Upper lobe of right lung (tissue), 1 donor: Measurements from ENCODE around the gene FOXP1. TPM values are rescaled to one million over a fixed set of nuclear protein-coding genes. Genes with fewer than 3 reads are reported as not detected.

Source experiments
- ATAC-seq: fragments of 200-7000 bp; cut with Tn5 transposase; one replicate; pipeline ENCODE4 v1.9.1; 2020; ENCODE audit warnings: mild to moderate bottlenecking, moderate library complexity
- DNase-seq: peaks from one replicate; pipeline ENCODE4 v3.0.0-alpha.2; 2020
- H3K27ac ChIP-seq: fragments of 200-600 bp; one replicate; pipeline ENCODE4 v1.8.0; 2022
- H3K27me3 ChIP-seq: fragments of 200-600 bp; one replicate; pipeline ENCODE4 v1.8.0; 2022; ENCODE audit warnings: mild to moderate bottlenecking
- H3K36me3 ChIP-seq: fragments of 200-600 bp; one replicate; pipeline ENCODE4 v1.8.0; 2022
- H3K4me1 ChIP-seq: fragments of 200-600 bp; one replicate; pipeline ENCODE4 v1.8.0; 2022
- H3K4me3 ChIP-seq: fragments of 200-600 bp; one replicate; pipeline ENCODE4 v1.8.0; 2022; ENCODE audit warnings: mild to moderate bottlenecking
- H3K9me3 ChIP-seq: fragments of 200-600 bp; one replicate; pipeline ENCODE4 v1.8.0; 2022
- intact Hi-C: fragments of 100-400 bp; cut with DNase I; formaldehyde crosslinking; loops from one replicate; pipeline ENCODE4 v1.11.0; 2022
- total RNA-seq: library from RNA; stranded (reverse); fragmentation: NEBNext Ultra II Directional; extraction: Animal tissue kit (Norgen Biotek cat#: 25700); gene quantifications from one replicate; pipeline ENCODE4 v1.2.1, GENCODE V29; 2021
- TF ChIP-seq, protein P1 (sequence below): fragments of 200-600 bp; IDR thresholded peaks from one replicate; pipeline ENCODE4 v1.8.0; 2022; ENCODE audit warnings: antibody characterized with exemption
- donor health status: DM: no; HTN: yes; CAD: no; lungs with severe emphysema.

FOXP1 gene
- total RNA-seq, 1 donor from 2014 or later: 140 TPM

DNA sequence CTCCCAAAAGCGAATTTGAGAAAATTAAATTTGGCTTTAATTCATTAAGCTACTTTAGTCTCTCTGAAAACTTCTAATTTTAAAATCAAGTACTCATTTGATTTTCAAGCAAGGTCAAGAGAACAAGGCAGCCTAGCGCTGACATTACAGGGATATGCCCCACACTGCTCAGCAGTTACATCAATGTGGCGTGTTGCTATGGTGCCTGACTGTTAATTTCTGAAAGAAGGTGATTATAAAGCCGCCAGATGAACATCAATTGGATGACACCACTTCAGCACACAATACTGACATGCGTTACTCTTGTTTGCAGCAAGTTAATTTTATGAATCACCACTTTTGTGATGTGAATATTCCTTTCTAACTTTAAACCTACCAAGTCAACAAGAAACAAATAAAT, 284.4 kb downstream of the FOXP1 start:
- TF ChIP-seq, protein P1, sequence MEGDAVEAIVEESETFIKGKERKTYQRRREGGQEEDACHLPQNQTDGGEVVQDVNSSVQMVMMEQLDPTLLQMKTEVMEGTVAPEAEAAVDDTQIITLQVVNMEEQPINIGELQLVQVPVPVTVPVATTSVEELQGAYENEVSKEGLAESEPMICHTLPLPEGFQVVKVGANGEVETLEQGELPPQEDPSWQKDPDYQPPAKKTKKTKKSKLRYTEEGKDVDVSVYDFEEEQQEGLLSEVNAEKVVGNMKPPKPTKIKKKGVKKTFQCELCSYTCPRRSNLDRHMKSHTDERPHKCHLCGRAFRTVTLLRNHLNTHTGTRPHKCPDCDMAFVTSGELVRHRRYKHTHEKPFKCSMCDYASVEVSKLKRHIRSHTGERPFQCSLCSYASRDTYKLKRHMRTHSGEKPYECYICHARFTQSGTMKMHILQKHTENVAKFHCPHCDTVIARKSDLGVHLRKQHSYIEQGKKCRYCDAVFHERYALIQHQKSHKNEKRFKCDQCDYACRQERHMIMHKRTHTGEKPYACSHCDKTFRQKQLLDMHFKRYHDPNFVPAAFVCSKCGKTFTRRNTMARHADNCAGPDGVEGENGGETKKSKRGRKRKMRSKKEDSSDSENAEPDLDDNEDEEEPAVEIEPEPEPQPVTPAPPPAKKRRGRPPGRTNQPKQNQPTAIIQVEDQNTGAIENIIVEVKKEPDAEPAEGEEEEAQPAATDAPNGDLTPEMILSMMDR: no peak
- intact Hi-C loops: no loop called here
- ATAC-seq: no peak

DNA sequence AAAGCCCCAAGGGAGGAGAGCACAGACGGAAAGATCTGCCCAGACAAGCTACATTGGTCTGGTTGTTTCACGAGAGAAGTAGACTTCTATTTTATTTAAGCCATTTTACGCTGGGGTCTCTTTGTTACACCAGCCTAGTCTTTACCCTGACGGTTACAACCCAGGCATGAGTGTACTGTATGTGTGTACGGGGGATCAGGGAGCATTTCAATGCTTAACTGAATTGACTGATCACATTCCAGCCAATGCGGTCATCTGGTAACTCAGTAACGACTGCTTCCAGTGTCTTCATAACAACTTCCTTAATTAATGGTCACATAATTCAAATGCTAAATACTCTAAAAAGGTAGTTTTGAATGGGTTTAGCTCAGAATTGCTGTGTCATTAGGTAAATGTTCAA, 288.6 kb downstream of the FOXP1 start:
- H3K9me3 ChIP-seq: no peaks in the 10 kb centered on the region
- H3K27me3 ChIP-seq: no peaks in the 10 kb centered on the region
- no peaks in the 10 kb centered on the region for H3K4me1 ChIP-seq
- no peak for ATAC-seq
- no peaks in the 10 kb centered on the region for H3K36me3 ChIP-seq
- no peak overlapping the region for H3K27ac ChIP-seq
- no peak for DNase-seq
- TF ChIP-seq, protein P1: no peak
- no peak overlapping the region for H3K4me3 ChIP-seq
- intact Hi-C loops: no loop called here

More for the DNA sequence above, 284.4 kb downstream of the FOXP1 start:
- H3K27me3 ChIP-seq: no peaks in the 10 kb centered on the region
- no peak overlapping the region for H3K27ac ChIP-seq
- no peaks in the 10 kb centered on the region for H3K36me3 ChIP-seq
- no peaks in the 10 kb centered on the region for H3K9me3 ChIP-seq
- no peak for DNase-seq
- no peak overlapping the region for H3K4me3 ChIP-seq
- peaks cover 3% of the 10 kb centered on the region for H3K4me1 ChIP-seq

DNA sequence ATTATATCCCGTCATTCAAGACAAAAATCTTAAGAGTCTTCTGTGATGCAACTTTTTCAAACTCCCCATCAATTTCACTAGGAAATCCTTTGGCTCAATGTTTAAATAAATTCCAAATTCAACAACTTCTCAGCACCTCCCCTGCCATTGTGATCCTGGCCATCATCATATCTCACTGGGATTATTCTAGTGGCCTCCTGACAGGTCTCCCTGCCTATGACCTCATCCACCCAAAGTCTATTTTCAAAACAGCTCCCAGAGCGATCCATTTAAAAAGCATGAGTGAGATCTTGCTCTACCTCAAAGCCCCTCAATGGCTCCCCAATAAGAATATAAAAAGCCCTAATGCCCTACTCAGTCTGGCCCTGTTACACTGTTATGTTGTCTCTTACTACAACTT, 293.2 kb downstream of the FOXP1 start:
- intact Hi-C loops: no loop called here
- no peaks in the 10 kb centered on the region for H3K9me3 ChIP-seq
- H3K4me3 ChIP-seq: no peak overlapping the region
- TF ChIP-seq, protein P1: no peak
- no peak overlapping the region for H3K27ac ChIP-seq
- H3K4me1 ChIP-seq: no peaks in the 10 kb centered on the region
- no peak for DNase-seq
- ATAC-seq: no peak
- no peaks in the 10 kb centered on the region for H3K27me3 ChIP-seq
- no peaks in the 10 kb centered on the region for H3K36me3 ChIP-seq

DNA sequence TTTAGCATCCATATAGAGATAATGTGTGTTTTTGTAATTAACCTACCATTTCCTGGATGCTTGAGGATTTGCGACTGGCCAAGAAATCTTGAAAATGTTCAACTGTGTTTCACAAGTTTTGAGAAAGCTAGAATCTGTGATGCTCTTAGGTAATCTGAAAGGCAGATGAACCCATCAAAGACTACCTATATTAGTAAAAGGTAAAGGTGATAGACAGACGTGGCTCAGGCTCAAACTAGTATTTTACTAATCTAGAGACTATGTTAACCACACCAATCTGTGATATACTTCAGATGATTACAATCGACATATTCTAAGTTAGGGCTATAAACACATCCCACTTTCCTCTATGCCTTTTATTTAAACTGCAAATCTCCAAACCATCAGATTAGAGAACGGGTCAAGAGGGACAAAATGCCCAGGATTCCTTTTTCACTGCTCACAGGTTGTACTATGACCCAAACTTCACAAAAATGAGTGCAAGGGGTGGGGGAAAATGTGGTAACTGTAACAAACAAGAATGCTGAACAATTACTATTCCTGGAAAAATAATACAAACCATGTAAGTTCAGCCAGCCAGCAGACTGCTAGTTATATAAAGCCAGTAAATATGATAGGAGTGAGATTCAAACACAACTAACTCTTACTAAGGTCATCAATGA, 295.1 kb downstream of the FOXP1 start:
- H3K9me3 ChIP-seq: no peaks in the 10 kb centered on the region
- intact Hi-C loops: no loop called here
- H3K36me3 ChIP-seq: no peaks in the 10 kb centered on the region
- H3K4me3 ChIP-seq: no peak overlapping the region
- H3K27ac ChIP-seq: no peak overlapping the region
- DNase-seq (no peak), ATAC-seq (no peak)
- no peaks in the 10 kb centered on the region for H3K27me3 ChIP-seq
- TF ChIP-seq, protein P1: no peak
- H3K4me1 ChIP-seq: no peaks in the 10 kb centered on the region

DNA sequence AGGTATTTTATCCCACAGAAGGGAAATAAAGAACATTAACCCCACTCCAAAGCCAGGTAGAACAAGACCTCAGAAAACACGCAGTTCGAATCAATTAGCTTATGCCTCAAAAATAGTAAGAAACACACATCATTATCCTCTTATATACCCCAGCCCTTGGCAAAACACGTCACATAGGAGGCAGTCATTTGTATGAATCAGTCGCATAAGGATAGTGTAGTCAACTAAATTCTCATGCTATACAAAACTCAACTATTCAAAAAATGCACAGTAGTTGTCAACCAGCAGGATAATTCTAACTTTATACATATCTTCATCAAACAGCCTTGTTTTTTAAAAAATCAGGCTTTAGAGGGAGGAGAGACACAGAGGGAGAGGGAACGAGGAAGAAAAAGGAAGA, 298.4 kb downstream of the FOXP1 start:
- Histone ChIP-seq H3K36me3 (no peaks in the 10 kb centered on the region), H3K4me3 (no peak overlapping the region), H3K27ac (no peak overlapping the region), H3K27me3 (no peaks in the 10 kb centered on the region), H3K4me1 (no peaks in the 10 kb centered on the region), H3K9me3 (no peaks in the 10 kb centered on the region)
- TF ChIP-seq, protein P1: no peak
- intact Hi-C loops: no loop called here
- no peak for ATAC-seq
- DNase-seq: no peak

DNA sequence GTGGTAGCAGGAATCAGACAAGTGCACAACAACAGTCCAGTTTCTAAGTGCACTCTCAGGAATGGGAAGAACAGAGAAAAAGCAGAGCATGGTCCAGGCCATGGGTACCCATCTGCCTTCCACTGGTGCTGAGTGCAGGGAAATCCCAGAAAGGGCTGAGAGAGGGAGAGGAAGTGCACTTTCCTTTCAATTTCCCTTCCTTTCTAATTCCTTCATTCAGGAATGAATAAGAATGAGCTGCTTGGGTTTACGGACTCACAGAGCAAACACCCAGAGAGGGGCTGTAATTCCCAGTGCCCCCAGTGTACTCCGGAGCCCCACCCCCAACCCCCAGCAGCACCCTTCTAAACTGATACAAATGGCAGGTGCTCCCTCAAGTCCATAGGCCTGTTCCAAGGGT, 300.6 kb downstream of the FOXP1 start:
- ATAC-seq: no peak
- TF ChIP-seq, protein P1: no peak
- H3K4me3 ChIP-seq: no peak overlapping the region
- H3K36me3 ChIP-seq: no peaks in the 10 kb centered on the region
- no peak for DNase-seq
- H3K27ac ChIP-seq: no peak overlapping the region
- intact Hi-C loops: no loop called here
- H3K27me3 ChIP-seq: no peaks in the 10 kb centered on the region
- no peaks in the 10 kb centered on the region for H3K9me3 ChIP-seq
- no peaks in the 10 kb centered on the region for H3K4me1 ChIP-seq
